ENCODE measurements around the gene GUCD1. TPM values are rescaled to one million over a fixed set of nuclear protein-coding genes. Genes with fewer than 3 reads are reported as not detected.

Gene GUCD1
- total and polyA plus RNA-seq, 2 of the 8 experiments (the other 6 are each of a cell fraction or from before 2014, with no cell fraction given) = 85.2 to 128 TPM

DNA sequence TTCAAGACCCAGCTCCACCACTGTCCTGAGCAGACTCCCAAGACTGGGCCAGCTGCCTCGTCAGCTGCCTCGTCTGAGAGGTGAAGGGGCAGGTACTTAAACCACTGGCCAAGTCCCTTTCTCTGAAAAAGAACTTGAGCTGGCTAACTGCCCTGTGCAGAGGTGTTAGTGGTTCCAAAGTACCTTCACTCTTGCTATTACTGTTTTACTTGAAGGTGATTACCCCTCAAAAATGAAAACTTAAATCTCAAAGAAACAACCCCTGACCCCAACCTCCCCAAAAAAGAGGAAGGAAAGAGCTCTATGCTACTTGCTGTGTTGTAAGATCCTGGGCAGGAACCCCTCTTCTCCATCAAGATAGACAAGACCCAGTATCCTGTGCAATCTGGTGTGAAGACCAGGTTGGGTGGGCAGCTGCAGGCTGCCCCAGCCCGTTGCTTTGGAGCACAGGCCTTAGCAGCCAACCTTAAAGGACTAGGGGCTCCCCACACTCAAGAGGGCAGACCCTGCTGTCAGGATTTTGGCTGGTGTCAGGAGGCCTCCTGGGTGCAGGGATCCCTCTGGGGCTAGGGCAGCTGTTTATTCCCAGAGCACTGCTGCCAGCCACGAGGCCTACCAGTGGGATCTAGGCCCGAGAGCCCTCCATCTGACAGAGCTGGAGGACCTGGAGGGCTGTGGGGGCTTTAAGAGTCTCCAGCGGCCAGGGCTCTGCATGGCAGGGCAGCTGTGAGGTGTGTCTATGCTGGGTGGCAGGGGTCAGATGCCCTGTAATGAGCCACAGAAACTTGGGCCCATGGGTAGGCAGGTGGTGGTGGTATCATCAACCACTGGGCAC lies 13.0 kb downstream of the GUCD1 start:
- H3K56ac ChIP-seq (replicated peaks; ENCODE audit: insufficient read length, low read depth, low read length) = no peak overlapping the region
- ChIA-PET CTCF (ENCODE audit: partially characterized antibody) (interaction anchor here (0.6 to 1.5 kb wide), 3 partner anchors 14 to 311 kb away, joined by 3 to 6 read pairs (median 5); no protein-coding TSS in a partner anchor), POLR2A (ENCODE audit: partially characterized antibody) (interaction anchor here (0.6 to 1.9 kb wide), 6 partner anchors 9 to 209 kb away, joined by 3 to 8 read pairs (median 4); partner anchors contain the start of gene SNRPD3)
- no peak overlapping the region for H3K9ac ChIP-seq (replicated peaks in 1 of 4; ENCODE audit: extremely low read depth in 1 of 4, low read depth in 3 of 4, low read length in 3 of 4)
- DNase-seq (ENCODE audit: low read depth in 1 of 2, low spot score in 2 of 2) = no peak
- H2AFZ ChIP-seq (ENCODE audit: low read length) = no peak overlapping the region
- no peaks in the 10 kb centered on the region for H3K4me1 ChIP-seq (replicated peaks in 1 of 4; ENCODE audit: control insufficient read depth in 3 of 4, insufficient read depth in 4 of 4, low read length in 3 of 4)
- no peak overlapping the region for H3K4ac ChIP-seq (replicated peaks; ENCODE audit: insufficient read length, low read depth, low read length)
- no peak for FAIRE-seq
- H3K79me2 ChIP-seq (ENCODE audit: control insufficient read depth in 1 of 2, insufficient read depth in 2 of 2, low read length in 2 of 2) = no peaks in the 10 kb centered on the region
- H4K91ac ChIP-seq (replicated peaks; ENCODE audit: insufficient read length, low read length) = no peak overlapping the region
- no peak overlapping the region for H4K5ac ChIP-seq (ENCODE audit: insufficient read length, low read depth, low read length)
- no peak overlapping the region for H3K18ac ChIP-seq (ENCODE audit: extremely low read depth, low read length)
- H4K8ac ChIP-seq (ENCODE audit: extremely low read depth, insufficient read depth, low read length) = no peak overlapping the region
- no peaks in the 10 kb centered on the region for H3K9me3 ChIP-seq (ENCODE audit: insufficient read depth in 2 of 2, low read depth in 1 of 2, low read length in 1 of 2)
- no peaks in the 10 kb centered on the region for H3K23me2 ChIP-seq (ENCODE audit: low read depth, low read length)
- no peak overlapping the region for H3K14ac ChIP-seq (ENCODE audit: insufficient read length)
- H3K4me3 ChIP-seq (ENCODE audit: extremely low read depth in 1 of 4, insufficient read depth in 2 of 4, low read depth in 3 of 4, low read length in 4 of 4) = no peak overlapping the region
- H2BK12ac ChIP-seq (ENCODE audit: low read depth, low read length) = no peak overlapping the region
- H3K36me3 ChIP-seq (ENCODE audit: control insufficient read depth in 2 of 4, insufficient read depth in 4 of 4, low read length in 3 of 4) = peaks cover 18 to 43% (median 30%) of the 10 kb centered on the region in 4 experiments
- no peak overlapping the region for H2BK5ac ChIP-seq (ENCODE audit: low read depth, low read length)
- no peak overlapping the region for H2BK120ac ChIP-seq (replicated peaks; ENCODE audit: low read depth, low read length)
- H2BK15ac ChIP-seq (ENCODE audit: low read length) = no peak overlapping the region
- no peak overlapping the region for H2BK20ac ChIP-seq (ENCODE audit: low read length)
- WGBS, 2 experiments (ENCODE audit: extremely low coverage in 1 of 2, insufficient coverage in 1 of 2, insufficient read length in 1 of 2, insufficient replicate concordance in 2 of 2, low coverage in 1 of 2, low lambda C conversion rate in 2 of 2, missing lambda C conversion rate in 1 of 2) = 92% methylated on average over 6 of the region's 6 CpGs; no CpG with 5 or more reads in 1 of the 2 experiments
- no peaks in the 10 kb centered on the region for H3K79me1 ChIP-seq (ENCODE audit: low read depth, low read length)
- no peak overlapping the region for H3K23ac ChIP-seq (ENCODE audit: insufficient read length)
- TF ChIP-seq CHD1 (IDR thresholded peaks at IDR 0.05; ENCODE audit: low read depth, low read length) (no peak), KDM5A (IDR thresholded peaks at IDR 0.05; ENCODE audit: low read length) (no peak), KDM1A (IDR thresholded peaks at IDR 0.05; ENCODE audit: borderline replicate concordance, low read length) (no peak), SP4 (IDR thresholded peaks at IDR 0.05; ENCODE audit: low read length) (no peak), SP2 (IDR thresholded peaks at IDR 0.05; ENCODE audit: low read length) (no peak)
- H3K27me3 ChIP-seq (replicated peaks in 1 of 4; ENCODE audit: control insufficient read depth in 3 of 4, extremely low read depth in 1 of 4, insufficient read depth in 3 of 4, low read length in 3 of 4) = no peaks in the 10 kb centered on the region; a peak in 1 of 7 replicates
- no peak overlapping the region for H3K4me2 ChIP-seq (ENCODE audit: insufficient read depth in 1 of 2, low read depth in 2 of 2, low read length in 2 of 2)
- no peak overlapping the region for H2AK5ac ChIP-seq (ENCODE audit: low read depth, low read length)
- H3K27ac ChIP-seq (ENCODE audit: low read depth, low read length) = no peak overlapping the region
- peaks cover 0 to 11% of the 10 kb centered on the region in 2 experiments for H4K20me1 ChIP-seq (replicated peaks in 1 of 2; ENCODE audit: control insufficient read depth in 1 of 2, insufficient read depth in 2 of 2, low read length in 2 of 2)
